Measurements from ENCODE around the gene SERF2. TPM values are rescaled to one million over a fixed set of nuclear protein-coding genes. Genes with fewer than 3 reads are reported as not detected.

The SERF2 gene
- total and polyA plus RNA-seq, 2 of the 13 experiments (the other 11 are each of a cell fraction or from before 2014, with no cell fraction given): 811 to 1,257 TPM

DNA sequence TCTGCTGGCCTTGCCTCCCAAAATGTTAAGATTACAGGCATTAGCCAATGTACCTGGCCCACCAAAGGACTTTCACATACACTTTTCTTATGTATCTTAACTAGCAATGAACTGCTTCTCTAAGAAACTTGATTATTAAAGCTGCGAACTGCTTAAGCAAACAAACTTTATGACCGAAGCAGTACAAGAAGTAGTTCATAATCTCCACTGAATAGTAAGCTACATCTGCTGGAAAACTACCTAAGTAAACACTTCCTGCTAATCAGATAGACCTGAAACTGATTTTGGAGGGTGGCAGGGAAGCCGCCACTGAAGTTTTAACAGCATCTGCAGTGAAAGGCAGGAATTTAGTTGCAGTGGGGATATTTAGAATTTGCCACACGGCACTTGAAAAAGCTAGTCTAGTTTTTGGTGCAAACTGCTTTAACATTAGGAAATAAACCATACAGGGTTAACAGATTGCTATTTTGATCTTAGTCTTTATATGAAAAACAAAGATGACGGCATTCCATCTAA, 16.4 kb downstream of the SERF2 start:
- ATAC-seq (no peak), DNase-seq (ENCODE audit: low spot score) (no peak), FAIRE-seq (no peak)
- no TSS peak for BruUV-seq (replicated peaks)
- H4K20me1 ChIP-seq (ENCODE audit: insufficient read depth, low read length): no peaks in the 10 kb centered on the region
- no peak overlapping the region for H2AFZ ChIP-seq (ENCODE audit: low read length)
- H3K36me3 ChIP-seq (replicated peaks in 1 of 2; ENCODE audit: control insufficient read depth in 1 of 2, insufficient read depth in 2 of 2, low read length in 2 of 2): peaks cover 28 to 82% of the 10 kb centered on the region in 2 experiments
- ChIA-PET CTCF (ENCODE audit: low intra/inter-chr PET ratio, low total read pairs) (no interaction called here), POLR2A (interaction anchor here (1.3 kb wide), 1 partner anchor 8 kb away, joined by 4 read pairs; the partner anchor contains the start of genes HYPK and SERINC4)
- in situ Hi-C loops (cut with HindIII; ENCODE audit: extremely low pct_ligation_motif_present, low pct_unique_long_range_greater_than_20kb) (no loop called here), intact Hi-C loops (cut with micrococcal nuclease; ENCODE audit: unreplicated experiment) (no loop called here)
- no peak overlapping the region for H3K9ac ChIP-seq (ENCODE audit: insufficient read depth, low read depth, low read length)
- H3K9me3 ChIP-seq (ENCODE audit: low read length): no peaks in the 10 kb centered on the region
- H3K27ac ChIP-seq (ENCODE audit: extremely low read length, insufficient read depth, low read length): no peak overlapping the region
- TF ChIP-seq, protein P1, sequence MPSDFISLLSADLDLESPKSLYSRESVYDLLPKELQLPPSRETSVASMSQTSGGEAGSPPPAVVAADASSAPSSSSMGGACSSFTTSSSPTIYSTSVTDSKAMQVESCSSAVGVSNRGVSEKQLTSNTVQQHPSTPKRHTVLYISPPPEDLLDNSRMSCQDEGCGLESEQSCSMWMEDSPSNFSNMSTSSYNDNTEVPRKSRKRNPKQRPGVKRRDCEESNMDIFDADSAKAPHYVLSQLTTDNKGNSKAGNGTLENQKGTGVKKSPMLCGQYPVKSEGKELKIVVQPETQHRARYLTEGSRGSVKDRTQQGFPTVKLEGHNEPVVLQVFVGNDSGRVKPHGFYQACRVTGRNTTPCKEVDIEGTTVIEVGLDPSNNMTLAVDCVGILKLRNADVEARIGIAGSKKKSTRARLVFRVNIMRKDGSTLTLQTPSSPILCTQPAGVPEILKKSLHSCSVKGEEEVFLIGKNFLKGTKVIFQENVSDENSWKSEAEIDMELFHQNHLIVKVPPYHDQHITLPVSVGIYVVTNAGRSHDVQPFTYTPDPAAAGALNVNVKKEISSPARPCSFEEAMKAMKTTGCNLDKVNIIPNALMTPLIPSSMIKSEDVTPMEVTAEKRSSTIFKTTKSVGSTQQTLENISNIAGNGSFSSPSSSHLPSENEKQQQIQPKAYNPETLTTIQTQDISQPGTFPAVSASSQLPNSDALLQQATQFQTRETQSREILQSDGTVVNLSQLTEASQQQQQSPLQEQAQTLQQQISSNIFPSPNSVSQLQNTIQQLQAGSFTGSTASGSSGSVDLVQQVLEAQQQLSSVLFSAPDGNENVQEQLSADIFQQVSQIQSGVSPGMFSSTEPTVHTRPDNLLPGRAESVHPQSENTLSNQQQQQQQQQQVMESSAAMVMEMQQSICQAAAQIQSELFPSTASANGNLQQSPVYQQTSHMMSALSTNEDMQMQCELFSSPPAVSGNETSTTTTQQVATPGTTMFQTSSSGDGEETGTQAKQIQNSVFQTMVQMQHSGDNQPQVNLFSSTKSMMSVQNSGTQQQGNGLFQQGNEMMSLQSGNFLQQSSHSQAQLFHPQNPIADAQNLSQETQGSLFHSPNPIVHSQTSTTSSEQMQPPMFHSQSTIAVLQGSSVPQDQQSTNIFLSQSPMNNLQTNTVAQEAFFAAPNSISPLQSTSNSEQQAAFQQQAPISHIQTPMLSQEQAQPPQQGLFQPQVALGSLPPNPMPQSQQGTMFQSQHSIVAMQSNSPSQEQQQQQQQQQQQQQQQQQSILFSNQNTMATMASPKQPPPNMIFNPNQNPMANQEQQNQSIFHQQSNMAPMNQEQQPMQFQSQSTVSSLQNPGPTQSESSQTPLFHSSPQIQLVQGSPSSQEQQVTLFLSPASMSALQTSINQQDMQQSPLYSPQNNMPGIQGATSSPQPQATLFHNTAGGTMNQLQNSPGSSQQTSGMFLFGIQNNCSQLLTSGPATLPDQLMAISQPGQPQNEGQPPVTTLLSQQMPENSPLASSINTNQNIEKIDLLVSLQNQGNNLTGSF (CRISPR knock-in tag; IDR thresholded peaks at IDR 0.05): no peak
- TF ChIP-seq FOXM1 (CRISPR knock-in tag; IDR thresholded peaks at IDR 0.05): no peak
- TF ChIP-seq FOXO4 (CRISPR knock-in tag; conservative IDR thresholded peaks at IDR 0.05): no peak
- no peak for TF ChIP-seq ZMYM2 (CRISPR knock-in tag; IDR thresholded peaks at IDR 0.05)
- no peak for TF ChIP-seq TEAD3 (CRISPR knock-in tag; optimal IDR thresholded peaks at IDR 0.05; ENCODE audit: borderline replicate concordance)
- no peak for TF ChIP-seq SRSF4 (IDR thresholded peaks at IDR 0.05; ENCODE audit: low read depth, low read length, poor library complexity, severe bottlenecking)
- TF ChIP-seq ZNF879 (CRISPR knock-in tag; IDR thresholded peaks at IDR 0.05): no peak
- TF ChIP-seq MIXL1 (CRISPR knock-in tag; IDR thresholded peaks at IDR 0.05): no peak
- no peak for TF ChIP-seq NFATC3 (CRISPR knock-in tag; IDR thresholded peaks at IDR 0.05)
- no peak for TF ChIP-seq CENPT (CRISPR knock-in tag; IDR thresholded peaks at IDR 0.05; ENCODE audit: low read depth)
- TF ChIP-seq PBX3 (CRISPR knock-in tag; IDR thresholded peaks at IDR 0.05; ENCODE audit: borderline replicate concordance): no peak
- no peak for TF ChIP-seq ZMYM4 (CRISPR knock-in tag; IDR thresholded peaks at IDR 0.05)
- no peak for TF ChIP-seq ZBTB38 (CRISPR knock-in tag; IDR thresholded peaks at IDR 0.05)
- no peak for TF ChIP-seq GLI4 (CRISPR knock-in tag; IDR thresholded peaks at IDR 0.05; ENCODE audit: borderline replicate concordance)
- TF ChIP-seq ZGPAT (CRISPR knock-in tag; IDR thresholded peaks at IDR 0.05): no peak
- no peak for TF ChIP-seq ZNF17 (CRISPR knock-in tag; IDR thresholded peaks at IDR 0.05)
- TF ChIP-seq ELF1 (CRISPR knock-in tag; IDR thresholded peaks at IDR 0.05): no peak
- H3K79me2 ChIP-seq (ENCODE audit: insufficient read depth, low read length): no peaks in the 10 kb centered on the region
- no peak overlapping the region for H3K4me3 ChIP-seq (replicated peaks in 1 of 3; ENCODE audit: insufficient read depth in 1 of 3, low read depth in 2 of 3, low read length in 3 of 3)
- 98% methylated on average over 5 of the region's 5 CpGs for WGBS (ENCODE audit: low lambda C conversion rate)
- H3K27me3 ChIP-seq (ENCODE audit: control insufficient read depth in 1 of 2, insufficient read depth in 2 of 2, low read length in 2 of 2): no peaks in the 10 kb centered on the region
- no peaks in the 10 kb centered on the region for H3K4me1 ChIP-seq (ENCODE audit: insufficient read depth, low read length)
- H3K4me2 ChIP-seq (ENCODE audit: low read depth, low read length): no peak overlapping the region

All from HepG2 (cell line).